ENCODE results near the gene TTLL12. TPM values are rescaled to one million over a fixed set of nuclear protein-coding genes. Genes with fewer than 3 reads are reported as not detected.

Gene TTLL12
- total and polyA plus RNA-seq, 2 donors from 2014 or later, result 11.5 to 26.3 TPM

DNA sequence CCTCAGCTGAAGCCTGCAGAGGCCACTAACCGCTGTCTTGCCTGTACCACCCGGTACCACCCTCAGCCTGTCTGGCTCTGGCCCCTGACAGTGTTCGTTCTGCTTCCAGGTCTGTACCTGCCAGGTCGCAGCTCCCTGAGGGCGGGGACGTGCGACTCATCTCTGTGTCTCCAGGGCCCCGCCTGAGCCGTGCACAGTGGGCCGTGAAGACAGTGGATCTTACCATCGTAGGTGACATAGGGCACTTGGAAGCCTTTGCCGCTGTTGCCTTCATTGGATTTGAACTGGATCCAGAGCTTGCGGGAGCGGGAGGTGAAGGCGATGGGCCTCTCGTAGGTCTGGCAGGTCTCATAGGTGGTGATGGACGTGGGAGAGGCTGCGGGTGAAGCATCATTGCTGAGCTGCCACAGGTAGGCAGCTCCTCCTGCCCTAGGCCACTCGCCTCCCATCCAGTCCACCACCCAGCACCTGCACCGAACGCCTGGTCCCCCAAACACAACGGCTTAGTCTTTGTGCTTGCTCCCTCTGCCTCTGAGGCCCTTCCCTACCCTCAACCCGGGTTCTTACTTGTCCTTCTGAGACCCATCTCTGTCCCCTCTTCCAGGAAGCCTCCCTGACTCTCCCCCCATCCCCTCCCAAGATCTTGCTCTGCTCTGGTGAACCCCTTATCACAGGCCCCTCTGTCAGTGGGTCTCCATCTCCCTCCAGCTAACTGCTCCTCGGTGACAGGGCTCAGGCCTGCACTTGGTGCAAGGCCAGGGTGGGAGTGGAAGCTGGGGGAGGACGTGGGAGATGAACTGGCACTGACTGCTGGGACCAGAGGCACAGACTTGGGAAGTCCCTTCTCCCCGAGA is 21.1 kb upstream of the TTLL12 start:
- peak in 1 of 5 donors; percentile 59 for DNase-seq
- TF ChIP-seq, protein P1, sequence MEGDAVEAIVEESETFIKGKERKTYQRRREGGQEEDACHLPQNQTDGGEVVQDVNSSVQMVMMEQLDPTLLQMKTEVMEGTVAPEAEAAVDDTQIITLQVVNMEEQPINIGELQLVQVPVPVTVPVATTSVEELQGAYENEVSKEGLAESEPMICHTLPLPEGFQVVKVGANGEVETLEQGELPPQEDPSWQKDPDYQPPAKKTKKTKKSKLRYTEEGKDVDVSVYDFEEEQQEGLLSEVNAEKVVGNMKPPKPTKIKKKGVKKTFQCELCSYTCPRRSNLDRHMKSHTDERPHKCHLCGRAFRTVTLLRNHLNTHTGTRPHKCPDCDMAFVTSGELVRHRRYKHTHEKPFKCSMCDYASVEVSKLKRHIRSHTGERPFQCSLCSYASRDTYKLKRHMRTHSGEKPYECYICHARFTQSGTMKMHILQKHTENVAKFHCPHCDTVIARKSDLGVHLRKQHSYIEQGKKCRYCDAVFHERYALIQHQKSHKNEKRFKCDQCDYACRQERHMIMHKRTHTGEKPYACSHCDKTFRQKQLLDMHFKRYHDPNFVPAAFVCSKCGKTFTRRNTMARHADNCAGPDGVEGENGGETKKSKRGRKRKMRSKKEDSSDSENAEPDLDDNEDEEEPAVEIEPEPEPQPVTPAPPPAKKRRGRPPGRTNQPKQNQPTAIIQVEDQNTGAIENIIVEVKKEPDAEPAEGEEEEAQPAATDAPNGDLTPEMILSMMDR (IDR thresholded peaks at IDR 0.05; ENCODE audit: borderline replicate concordance, extremely low read depth, insufficient read depth), result no peak

DNA sequence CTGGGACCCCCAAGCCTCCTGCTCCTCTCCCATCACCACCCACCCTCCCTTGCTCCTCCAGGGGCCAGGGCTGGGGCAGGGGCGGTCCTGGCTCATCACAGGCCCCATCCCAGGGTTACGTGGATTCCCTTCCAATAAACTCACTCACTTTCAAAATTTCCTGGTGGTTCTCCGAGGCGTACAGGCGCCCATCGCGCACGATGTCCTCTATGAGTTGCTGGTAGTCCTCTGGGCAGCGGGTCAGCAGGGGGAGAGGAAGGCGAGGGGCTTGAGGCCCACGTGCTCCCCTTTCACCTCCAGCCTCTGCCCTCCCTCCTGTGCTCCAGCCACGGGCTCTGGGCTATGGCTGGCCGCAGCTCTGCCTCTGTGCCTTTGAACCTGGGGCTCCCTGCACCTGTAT is 20.5 kb upstream of the TTLL12 start:
- H3K36me3 ChIP-seq (ENCODE audit: control insufficient read depth in 2 of 3, insufficient read depth in 3 of 3, low read length in 3 of 3), result no peaks in the 10 kb centered on the region
- intact Hi-C loops (cut with DNase I), result no loop called here
- no peak overlapping the region for H3K9ac ChIP-seq (ENCODE audit: low read length in 3 of 3)
- no peaks in the 10 kb centered on the region for H3K4me1 ChIP-seq (ENCODE audit: control insufficient read depth in 2 of 3, insufficient read depth in 2 of 3, low read depth in 1 of 3, low read length in 3 of 3)
- H3K27ac ChIP-seq (ENCODE audit: low read depth in 2 of 2, low read length in 2 of 2), result no peak overlapping the region
- TF ChIP-seq, protein P1 (IDR thresholded peaks at IDR 0.05; ENCODE audit: borderline replicate concordance, extremely low read depth, insufficient read depth), result no peak
- no peaks in the 10 kb centered on the region for H3K27me3 ChIP-seq (ENCODE audit: control insufficient read depth, insufficient read depth, low read length)
- no peak overlapping the region for H3K4me3 ChIP-seq (ENCODE audit: low read length in 3 of 3)
- no peak for FAIRE-seq
- peak in 1 of 5 donors; percentile 51 for DNase-seq
- no peaks in the 10 kb centered on the region for H3K9me3 ChIP-seq (ENCODE audit: control insufficient read depth in 2 of 3, insufficient read depth in 1 of 3, low read length in 3 of 3)

More for the DNA sequence above, 21.1 kb upstream of the TTLL12 start:
- intact Hi-C loops (cut with DNase I), result no loop called here
- no peaks in the 10 kb centered on the region for H3K36me3 ChIP-seq (ENCODE audit: control insufficient read depth in 2 of 3, insufficient read depth in 3 of 3, low read length in 3 of 3)
- H3K9me3 ChIP-seq (ENCODE audit: control insufficient read depth in 2 of 3, insufficient read depth in 1 of 3, low read length in 3 of 3), result no peaks in the 10 kb centered on the region
- H3K4me1 ChIP-seq (ENCODE audit: control insufficient read depth in 2 of 3, insufficient read depth in 2 of 3, low read depth in 1 of 3, low read length in 3 of 3), result no peaks in the 10 kb centered on the region
- H3K27ac ChIP-seq (ENCODE audit: low read depth in 2 of 2, low read length in 2 of 2), result no peak overlapping the region
- H3K4me3 ChIP-seq (ENCODE audit: low read length in 3 of 3), result no peak overlapping the region
- no peak overlapping the region for H3K9ac ChIP-seq (ENCODE audit: low read length in 3 of 3)
- H3K27me3 ChIP-seq (ENCODE audit: control insufficient read depth, insufficient read depth, low read length), result no peaks in the 10 kb centered on the region
- FAIRE-seq, result no peak

DNA sequence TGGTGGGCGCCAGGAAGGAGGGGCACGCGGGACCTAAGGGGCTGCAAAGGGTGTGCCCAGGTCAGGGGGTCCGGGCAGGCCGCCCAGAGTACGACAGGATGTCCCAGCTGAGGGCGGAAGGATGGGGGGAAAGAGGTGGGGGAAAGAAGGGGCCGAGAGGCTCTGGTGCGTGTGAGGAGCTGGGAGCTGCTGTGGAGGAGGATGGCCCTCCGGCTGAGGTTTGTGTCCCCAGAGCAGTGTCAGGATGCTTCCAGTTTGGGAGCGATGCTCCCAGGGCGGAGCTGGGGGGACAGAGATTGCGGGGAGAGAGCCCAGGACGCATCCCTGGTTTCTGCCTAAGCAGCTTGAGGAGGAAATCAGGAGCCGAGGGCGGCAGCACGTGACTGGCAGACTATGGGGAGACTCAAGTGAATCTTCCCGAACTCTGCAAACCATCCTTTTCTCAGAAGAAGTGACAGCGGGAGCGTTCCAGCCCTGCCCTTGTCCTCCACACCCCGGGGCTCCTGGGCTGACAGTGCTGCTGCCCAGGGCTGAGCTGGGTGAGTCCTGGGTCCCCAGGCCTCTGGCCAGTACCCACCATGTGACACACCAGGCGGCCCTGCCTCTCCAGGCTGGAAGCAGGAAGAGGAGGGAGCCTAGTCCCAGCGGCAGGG is 19.7 kb upstream of the TTLL12 start:
- Histone ChIP-seq H3K27ac (ENCODE audit: low read depth in 2 of 2, low read length in 2 of 2) (no peak overlapping the region), H3K4me3 (ENCODE audit: low read length in 3 of 3) (no peak overlapping the region), H3K4me1 (ENCODE audit: control insufficient read depth in 2 of 3, insufficient read depth in 2 of 3, low read depth in 1 of 3, low read length in 3 of 3) (no peaks in the 10 kb centered on the region), H3K27me3 (ENCODE audit: control insufficient read depth, insufficient read depth, low read length) (no peaks in the 10 kb centered on the region), H3K9me3 (ENCODE audit: control insufficient read depth in 2 of 3, insufficient read depth in 1 of 3, low read length in 3 of 3) (no peaks in the 10 kb centered on the region), H3K9ac (ENCODE audit: low read length in 3 of 3) (no peak overlapping the region), H3K36me3 (ENCODE audit: control insufficient read depth in 2 of 3, insufficient read depth in 3 of 3, low read length in 3 of 3) (no peaks in the 10 kb centered on the region)
- intact Hi-C loops (cut with DNase I), result no loop called here
- FAIRE-seq, result no peak
- TF ChIP-seq, protein P1 (IDR thresholded peaks at IDR 0.05; ENCODE audit: borderline replicate concordance, extremely low read depth, insufficient read depth), result no peak
- peak in 1 of 5 donors; percentile 51 for DNase-seq
